Vagina (tissue), 2 donors: ENCODE measurements around the gene SET.
A peak's percentile ranks its signal among the peaks of the same experiment; 100 is the strongest.

Source experiments
- CTCF ChIP-seq, 3 experiments: fragments of 450-650 bp in 2 of 3; fragments of 200-600 bp in 1 of 3; sonication (generic) in 1 of 3; IDR thresholded peaks; one replicate each; pipeline ENCODE4 v1.5.1; 2017 to 2019; ENCODE audit warnings: antibody characterized with exemption in 3 of 3, mild to moderate bottlenecking in 2 of 3, moderate library complexity in 2 of 3
- POLR2A ChIP-seq, 2 donors: fragments of 450-650 bp; IDR thresholded peaks; one replicate each; pipeline ENCODE4 v1.6.1; 2017; ENCODE audit warnings: antibody characterized with exemption in 2 of 2, mild to moderate bottlenecking in 2 of 2, moderate library complexity in 2 of 2
- POLR2AphosphoS5 ChIP-seq, 2 donors: sonication (generic); formaldehyde crosslinking; IDR thresholded peaks; one replicate each; pipeline ENCODE4 v1.9.0; 2017; ENCODE audit warnings: antibody characterized with exemption in 2 of 2, mild to moderate bottlenecking in 2 of 2, low read depth in 1 of 2; ENCODE audit not compliant: insufficient read depth in 1 of 2

DNA sequence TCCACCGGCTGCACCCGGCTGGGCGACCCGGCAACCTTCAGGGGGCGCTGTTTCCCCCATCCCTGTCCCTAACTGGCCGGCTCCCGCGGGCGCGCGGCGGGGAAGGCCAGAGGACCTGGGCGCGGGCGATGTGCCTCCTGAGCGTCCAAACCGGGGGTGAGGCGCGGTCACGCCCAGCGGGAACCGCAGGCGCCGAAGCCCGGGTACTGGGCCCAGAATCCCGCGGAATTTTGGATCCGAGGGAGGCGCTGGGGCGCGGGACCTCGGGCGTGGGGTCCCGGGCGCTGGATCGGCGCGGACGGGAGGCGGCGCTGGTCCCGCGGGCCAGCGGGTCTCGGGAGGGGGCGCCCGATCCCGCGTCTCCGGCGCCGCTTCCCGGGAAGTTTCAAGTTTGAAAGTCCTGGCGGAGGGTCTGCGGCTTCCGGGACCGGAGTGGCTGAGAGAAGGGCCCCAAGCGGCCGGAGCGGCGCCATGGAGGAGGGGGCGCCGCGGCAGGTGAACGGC lies 13.5 kb downstream of the SET start, which contains the start of gene PKN3:
- peak; percentile 57 to 98 (median 86) for TF ChIP-seq CTCF (IDR thresholded peaks at IDR 0.05)
- no peak for TF ChIP-seq POLR2A (IDR thresholded peaks at IDR 0.05)
- peak in 1 of 2 donors; percentile 60 for TF ChIP-seq POLR2AphosphoS5 (IDR thresholded peaks at IDR 0.05; ENCODE audit: insufficient read depth in 1 of 2, low read depth in 1 of 2)
